Upper lobe of left lung (tissue), 4 donors: Measurements from ENCODE around the gene PYGO2.

Experiments
- EP300 ChIP-seq, 4 donors: sonication (generic); formaldehyde crosslinking; IDR thresholded peaks; one replicate each; pipeline ENCODE4 v1.5.1; 2017; ENCODE audit warnings: antibody characterized with exemption in 4 of 4, control low read depth in 2 of 4
- TF ChIP-seq, protein P1 (sequence below), 6 experiments: fragments of 450-650 bp in 4 of 6; fragments of 200-600 bp in 2 of 6; sonication (generic) in 2 of 6; IDR thresholded peaks; one replicate each; pipeline ENCODE4 v1.5.1; 2016 to 2019; ENCODE audit warnings: antibody characterized with exemption in 6 of 6

DNA sequence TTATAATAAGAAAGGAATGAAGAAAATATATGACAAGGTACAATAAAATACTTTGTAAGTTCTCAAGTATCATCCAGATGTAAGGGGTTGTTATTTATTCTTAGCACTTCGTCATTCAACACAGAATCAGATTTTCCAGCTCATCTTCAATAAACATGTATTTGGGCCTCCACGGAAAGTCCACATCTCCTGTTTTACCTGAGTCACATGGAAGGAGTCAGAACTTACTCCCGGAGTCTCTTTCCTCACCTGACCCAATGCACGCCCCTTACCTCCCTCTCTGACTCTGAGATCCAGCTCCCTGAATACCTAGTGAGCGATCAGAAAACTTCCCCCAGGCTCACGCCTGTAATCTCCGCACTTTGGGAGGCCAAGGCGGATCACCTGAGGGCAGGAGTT is 23.6 kb downstream of the PYGO2 start:
- TF ChIP-seq, protein P1, sequence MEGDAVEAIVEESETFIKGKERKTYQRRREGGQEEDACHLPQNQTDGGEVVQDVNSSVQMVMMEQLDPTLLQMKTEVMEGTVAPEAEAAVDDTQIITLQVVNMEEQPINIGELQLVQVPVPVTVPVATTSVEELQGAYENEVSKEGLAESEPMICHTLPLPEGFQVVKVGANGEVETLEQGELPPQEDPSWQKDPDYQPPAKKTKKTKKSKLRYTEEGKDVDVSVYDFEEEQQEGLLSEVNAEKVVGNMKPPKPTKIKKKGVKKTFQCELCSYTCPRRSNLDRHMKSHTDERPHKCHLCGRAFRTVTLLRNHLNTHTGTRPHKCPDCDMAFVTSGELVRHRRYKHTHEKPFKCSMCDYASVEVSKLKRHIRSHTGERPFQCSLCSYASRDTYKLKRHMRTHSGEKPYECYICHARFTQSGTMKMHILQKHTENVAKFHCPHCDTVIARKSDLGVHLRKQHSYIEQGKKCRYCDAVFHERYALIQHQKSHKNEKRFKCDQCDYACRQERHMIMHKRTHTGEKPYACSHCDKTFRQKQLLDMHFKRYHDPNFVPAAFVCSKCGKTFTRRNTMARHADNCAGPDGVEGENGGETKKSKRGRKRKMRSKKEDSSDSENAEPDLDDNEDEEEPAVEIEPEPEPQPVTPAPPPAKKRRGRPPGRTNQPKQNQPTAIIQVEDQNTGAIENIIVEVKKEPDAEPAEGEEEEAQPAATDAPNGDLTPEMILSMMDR (IDR thresholded peaks at IDR 0.05), result no peak
- no peak for TF ChIP-seq EP300 (IDR thresholded peaks at IDR 0.05)
